Peyer's patch (tissue), 4 donors: ENCODE results near the gene GGT7.
"Not testable (repeated sequence)": the region's sequence is repeated elsewhere in the genome, so short reads cannot be mapped to it uniquely, and the experiment has no call there.

Source experiments
- CTCF ChIP-seq, 6 experiments: fragments of 450-650 bp in 4 of 6; fragments of 200-600 bp in 2 of 6; sonication (generic) in 1 of 6; IDR thresholded peaks; one replicate each; pipeline ENCODE4 v1.5.1; 2017 to 2019; ENCODE audit warnings: antibody characterized with exemption in 6 of 6, mild to moderate bottlenecking in 3 of 6, moderate library complexity in 1 of 6
- POLR2A ChIP-seq, 2 donors: fragments of 450-650 bp; IDR thresholded peaks; one replicate each; pipeline ENCODE4 v1.5.1; 2017; ENCODE audit warnings: antibody characterized with exemption in 2 of 2, mild to moderate bottlenecking in 2 of 2, moderate library complexity in 2 of 2

- TF ChIP-seq CTCF, POLR2A (IDR thresholded peaks at IDR 0.05): not testable (repeated sequence)
Observed at GRCh38 chr20:34898129-34898528, 25.5 kb upstream of the GGT7 start.
